Activated CD4-positive, alpha-beta T cell treated with anti-CD3 and anti-CD28 coated beads, Interleukin-2, amount 50 U/mL, for 16 hours (primary cell): ENCODE measurements around the gene TFCP2L1.

Experiments
- DNase-seq: peaks from one replicate; pipeline ENCODE4 v3.0.0-alpha.2; 2020

The TFCP2L1 gene

GRCh38 chr2:121260370-121261154 is 24.4 kb downstream of the TFCP2L1 start:
- DNase-seq, result no peak

- no peak for DNase-seq
Observed at GRCh38 chr2:121258051-121258450, 27.0 kb downstream of the TFCP2L1 start.

- DNase-seq, result no peak
Observed at GRCh38 chr2:121257480-121257840, 27.5 kb downstream of the TFCP2L1 start.

- no peak for DNase-seq
Observed at GRCh38 chr2:121256720-121257479, 28.1 kb downstream of the TFCP2L1 start.

GRCh38 chr2:121255358-121255757 is 29.6 kb downstream of the TFCP2L1 start:
- no peak for DNase-seq

GRCh38 chr2:121254748-121255147 is 30.3 kb downstream of the TFCP2L1 start:
- DNase-seq, result no peak

GRCh38 chr2:121253674-121254240 is 31.2 kb downstream of the TFCP2L1 start:
- no peak for DNase-seq

GRCh38 chr2:121253021-121253673 is 31.9 kb downstream of the TFCP2L1 start:
- no peak for DNase-seq

GRCh38 chr2:121251497-121251896 is 33.5 kb downstream of the TFCP2L1 start:
- DNase-seq, result no peak

- DNase-seq, result no peak
Observed at GRCh38 chr2:121248766-121249343, 36.1 kb downstream of the TFCP2L1 start.

- DNase-seq, result no peak
Observed at GRCh38 chr2:121247971-121248370, 37.0 kb downstream of the TFCP2L1 start.

GRCh38 chr2:121247534-121247933 is 37.5 kb downstream of the TFCP2L1 start:
- DNase-seq, result no peak

- DNase-seq, result no peak
Observed at GRCh38 chr2:121246704-121247255, 38.2 kb downstream of the TFCP2L1 start.

GRCh38 chr2:121245913-121246312 is 39.1 kb downstream of the TFCP2L1 start:
- DNase-seq, result no peak

- DNase-seq, result no peak
Observed at GRCh38 chr2:121245120-121245820, 39.7 kb downstream of the TFCP2L1 start.

GRCh38 chr2:121244616-121245015 is 40.4 kb downstream of the TFCP2L1 start:
- no peak for DNase-seq

- DNase-seq, result no peak
Observed at GRCh38 chr2:121243821-121244460, 41.1 kb downstream of the TFCP2L1 start.

GRCh38 chr2:121242976-121243375 is 42.0 kb downstream of the TFCP2L1 start:
- no peak for DNase-seq

GRCh38 chr2:121242175-121242875 is 42.7 kb downstream of the TFCP2L1 start:
- no peak for DNase-seq

- no peak for DNase-seq
Observed at GRCh38 chr2:121241466-121241865, 43.5 kb downstream of the TFCP2L1 start.

- DNase-seq, result no peak
Observed at GRCh38 chr2:121240436-121240835, 44.6 kb downstream of the TFCP2L1 start.
